ENCODE results near the gene LIPK.

LIPK gene

GRCh38 chr10:88786032-88786770 is 80.2 kb downstream of the LIPK start:
- no peak for DNase-seq (ENCODE audit: low spot score)

GRCh38 chr10:88787463-88787862 is 81.4 kb downstream of the LIPK start:
- no peak for DNase-seq (ENCODE audit: low spot score)

GRCh38 chr10:88788924-88789323 is 82.9 kb downstream of the LIPK start:
- DNase-seq (ENCODE audit: low spot score): no peak

GRCh38 chr10:88791924-88792323 is 85.9 kb downstream of the LIPK start:
- no peak for DNase-seq (ENCODE audit: low spot score)

- no peak for DNase-seq (ENCODE audit: low spot score)
These were observed 86.6 kb downstream of the LIPK start for GRCh38 chr10:88792661-88793060.

GRCh38 chr10:88793712-88794299 is 87.8 kb downstream of the LIPK start:
- DNase-seq (ENCODE audit: low spot score): no peak

GRCh38 chr10:88794731-88795130 is 88.7 kb downstream of the LIPK start:
- DNase-seq (ENCODE audit: low spot score): no peak

- no peak for DNase-seq (ENCODE audit: low spot score)
These were observed 94.4 kb downstream of the LIPK start for GRCh38 chr10:88800152-88801125.
